ENCODE data around the gene ANXA4.
A peak's percentile ranks its signal among the peaks of the same experiment; 100 is the strongest.

The ANXA4 gene

DNA sequence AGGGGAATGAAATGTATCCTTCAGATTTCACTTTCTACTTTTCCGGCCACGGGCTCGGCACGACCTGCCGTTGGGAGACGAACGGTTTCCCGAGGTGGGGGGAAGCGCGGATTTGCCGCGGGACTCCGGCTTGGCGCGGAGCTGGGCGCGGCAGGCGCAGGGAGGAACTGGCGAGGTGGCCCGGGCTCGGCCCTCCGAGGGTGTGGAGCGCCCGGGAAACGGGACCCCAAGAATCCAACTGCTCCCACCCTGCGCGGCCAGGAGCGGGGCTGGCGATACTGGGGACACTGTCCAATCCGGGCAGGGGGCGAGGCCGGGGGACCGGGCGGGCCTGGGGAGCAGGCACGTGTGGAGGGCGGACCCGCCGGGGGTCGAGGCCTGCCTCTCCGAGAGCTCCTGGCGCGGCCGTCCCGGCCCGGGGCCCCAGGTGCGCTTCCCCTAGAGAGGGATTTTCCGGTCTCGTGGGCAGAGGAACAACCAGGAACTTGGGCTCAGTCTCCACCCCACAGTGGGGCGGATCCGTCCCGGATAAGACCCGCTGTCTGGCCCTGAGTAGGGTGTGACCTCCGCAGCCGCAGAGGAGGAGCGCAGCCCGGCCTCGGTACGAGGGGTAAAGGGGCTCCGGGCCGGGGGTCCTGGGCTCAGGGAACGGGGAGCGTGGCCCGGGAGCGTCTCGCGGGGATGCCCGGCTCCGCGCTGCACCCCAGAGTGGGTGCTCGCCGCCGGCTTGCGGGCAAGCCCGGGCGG lies at the start of gene ANXA4:
TSS of gene ANXA4 (plus strand) at position 560 of the 747 bp plus-strand sequence. CDS start 39,432 bp downstream, outside the sequence.
- DNase-seq = peak; percentile 23

DNA sequence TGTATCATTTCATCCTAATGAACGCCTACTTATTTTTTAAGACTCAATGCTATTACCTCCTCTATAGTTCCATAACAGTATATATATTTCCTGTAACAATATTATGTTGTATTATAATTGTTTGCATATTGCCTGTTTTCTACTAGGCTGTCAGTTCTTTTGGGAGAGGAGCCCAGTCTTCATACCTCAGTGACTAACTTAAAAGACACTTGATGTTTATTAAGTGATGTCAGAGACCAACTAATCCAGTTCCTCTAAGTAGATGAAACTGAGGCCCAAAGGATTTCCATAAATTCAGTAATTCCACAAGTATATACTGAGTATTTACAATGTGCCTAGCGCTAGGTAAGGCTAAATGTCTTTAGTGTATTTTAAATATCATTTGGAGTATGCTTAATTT lies 49.5 kb upstream of the ANXA4 start:
- no peak for DNase-seq

DNA sequence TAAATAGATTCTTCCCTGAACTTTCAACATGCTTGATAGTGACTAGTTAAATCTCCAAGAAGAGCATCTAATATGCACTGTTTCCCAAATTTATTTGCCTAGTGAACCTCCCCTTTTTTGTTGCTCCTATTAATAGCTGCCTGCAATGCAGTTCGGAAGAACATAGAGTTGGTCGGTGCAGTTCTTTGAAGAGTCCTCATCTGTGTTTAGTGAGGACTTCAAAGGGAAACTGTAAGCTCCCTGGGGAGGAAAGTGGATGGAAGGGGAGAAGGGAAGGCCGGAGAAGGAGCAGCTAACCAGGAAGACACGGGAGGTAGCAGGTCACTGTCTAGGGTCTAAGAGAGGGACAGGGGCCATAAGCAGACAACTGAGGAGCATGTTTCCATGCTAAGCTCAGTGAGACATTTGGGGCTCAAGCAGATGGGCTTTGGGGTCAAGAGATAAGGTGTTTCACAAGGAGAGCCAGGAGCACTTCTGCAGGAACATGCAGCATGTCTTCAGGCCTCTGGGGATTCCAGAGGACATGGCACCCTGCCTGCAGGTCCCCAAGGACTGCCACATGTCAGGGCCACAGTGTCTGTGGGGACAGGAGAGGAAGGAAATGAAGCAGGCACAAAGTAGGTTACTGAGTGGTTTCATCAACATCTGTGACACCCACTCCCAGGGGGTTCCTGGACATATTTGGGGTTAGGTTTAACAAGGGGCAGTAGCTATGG lies 48.7 kb upstream of the ANXA4 start:
- no peak for DNase-seq

DNA sequence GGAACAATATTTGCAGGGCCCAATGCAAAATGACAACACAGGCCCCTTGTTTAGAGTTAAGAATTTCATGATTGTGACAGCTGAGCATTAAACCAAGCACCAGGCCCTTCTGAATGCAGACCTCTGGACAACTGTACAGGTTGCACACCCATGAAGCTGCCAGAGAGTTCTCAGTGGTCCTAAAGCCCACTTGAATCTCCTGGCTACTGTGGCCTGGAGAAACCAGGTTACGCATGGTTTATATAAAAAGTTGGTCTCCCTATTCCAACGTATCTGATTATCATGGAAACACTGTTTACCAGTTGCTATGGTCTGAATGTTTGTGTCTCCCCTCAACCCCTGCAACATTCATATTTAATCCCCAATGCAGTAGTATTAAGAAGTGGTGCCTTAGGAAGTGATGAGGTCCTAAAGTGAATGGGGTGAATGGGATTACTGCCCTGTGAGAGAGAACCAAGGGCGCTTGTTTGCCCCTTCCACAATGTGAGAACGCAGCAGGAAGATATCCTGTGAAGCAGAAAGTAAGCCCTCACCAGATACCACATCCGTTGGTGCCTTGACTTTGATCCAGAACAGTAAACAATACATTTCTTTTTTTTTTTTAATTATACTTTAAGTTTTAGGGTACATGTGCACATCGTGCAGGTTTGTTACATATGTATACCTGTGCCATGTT lies 48.0 kb upstream of the ANXA4 start:
- DNase-seq = no peak

DNA sequence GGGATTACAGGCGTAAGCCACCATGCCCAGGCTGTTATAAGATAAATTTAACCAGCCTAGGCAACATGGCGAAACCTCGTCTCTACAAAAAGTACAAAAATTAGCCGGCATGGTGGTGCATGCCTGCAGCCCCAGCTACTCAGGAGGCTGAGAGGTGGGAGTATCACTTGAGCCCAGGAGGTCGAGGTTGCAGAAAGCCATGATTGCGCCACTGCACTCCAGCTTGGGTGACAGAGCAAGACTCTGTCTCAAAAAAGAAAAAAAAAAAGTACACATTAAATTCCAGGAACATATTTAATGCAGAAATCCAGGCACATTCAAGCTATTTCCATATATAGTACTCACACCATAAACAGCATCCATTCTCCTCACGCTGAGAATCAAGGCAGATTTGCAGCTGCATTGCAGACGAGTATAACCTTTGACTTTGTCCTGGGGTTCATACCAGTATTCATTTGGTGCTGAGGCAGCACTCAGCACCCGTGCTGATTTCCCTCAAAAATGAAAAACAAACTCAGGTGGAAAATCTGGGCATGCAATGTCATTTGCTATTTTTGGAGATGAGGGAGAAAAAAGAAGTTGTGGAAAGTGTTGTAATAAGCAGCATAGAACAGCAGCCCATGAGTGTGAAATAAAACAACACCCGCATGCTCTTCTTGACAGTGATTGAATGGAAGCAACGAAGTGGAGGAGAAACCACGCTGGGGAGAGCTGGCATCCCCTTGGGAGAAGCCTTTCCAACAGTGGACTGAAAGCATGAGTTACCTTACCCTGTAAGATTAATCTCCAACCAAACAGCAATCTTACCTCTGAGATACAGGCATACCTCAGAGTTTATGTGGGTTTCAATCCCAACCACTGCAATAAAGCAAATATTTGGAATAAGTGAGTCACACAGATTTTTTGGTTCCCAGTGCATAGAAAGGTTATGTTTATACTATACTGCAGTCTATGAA lies 46.8 kb upstream of the ANXA4 start:
- no peak for DNase-seq

DNA sequence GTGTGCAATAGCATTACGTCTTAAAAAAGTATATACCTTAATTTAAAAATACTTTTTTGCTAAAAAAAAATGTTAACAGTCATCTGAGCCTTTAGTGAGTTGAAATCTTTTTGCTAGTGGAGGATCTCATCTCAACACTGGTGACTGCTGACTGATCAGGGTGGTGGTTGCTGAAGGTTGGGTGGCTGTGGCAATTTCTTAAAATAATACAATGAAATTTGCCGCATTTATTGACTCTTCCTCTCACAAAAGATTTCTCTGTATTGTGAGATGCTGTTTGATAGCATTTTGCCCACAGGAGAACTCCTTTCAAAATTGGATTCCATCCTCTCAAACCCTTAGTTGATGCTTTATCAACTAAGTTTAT lies 46.1 kb upstream of the ANXA4 start:
- no peak for DNase-seq

DNA sequence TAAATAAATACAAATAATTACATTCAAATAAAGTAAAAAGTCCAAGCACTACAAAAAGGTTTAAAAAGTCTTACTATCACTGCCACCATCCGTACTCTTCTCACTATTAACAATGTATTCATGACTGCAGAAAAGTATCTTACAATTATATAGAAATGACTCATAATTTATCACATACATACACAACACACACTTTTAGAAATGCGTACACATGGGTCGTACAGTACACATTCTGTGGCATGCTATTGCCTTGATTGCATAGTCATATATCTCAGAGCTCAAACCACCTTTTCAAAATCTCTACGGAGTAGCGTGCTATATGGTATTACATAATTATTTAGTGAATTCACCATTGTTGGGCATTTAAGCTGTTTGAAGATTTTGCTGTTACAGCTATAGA lies 41.6 kb upstream of the ANXA4 start:
- DNase-seq = no peak

DNA sequence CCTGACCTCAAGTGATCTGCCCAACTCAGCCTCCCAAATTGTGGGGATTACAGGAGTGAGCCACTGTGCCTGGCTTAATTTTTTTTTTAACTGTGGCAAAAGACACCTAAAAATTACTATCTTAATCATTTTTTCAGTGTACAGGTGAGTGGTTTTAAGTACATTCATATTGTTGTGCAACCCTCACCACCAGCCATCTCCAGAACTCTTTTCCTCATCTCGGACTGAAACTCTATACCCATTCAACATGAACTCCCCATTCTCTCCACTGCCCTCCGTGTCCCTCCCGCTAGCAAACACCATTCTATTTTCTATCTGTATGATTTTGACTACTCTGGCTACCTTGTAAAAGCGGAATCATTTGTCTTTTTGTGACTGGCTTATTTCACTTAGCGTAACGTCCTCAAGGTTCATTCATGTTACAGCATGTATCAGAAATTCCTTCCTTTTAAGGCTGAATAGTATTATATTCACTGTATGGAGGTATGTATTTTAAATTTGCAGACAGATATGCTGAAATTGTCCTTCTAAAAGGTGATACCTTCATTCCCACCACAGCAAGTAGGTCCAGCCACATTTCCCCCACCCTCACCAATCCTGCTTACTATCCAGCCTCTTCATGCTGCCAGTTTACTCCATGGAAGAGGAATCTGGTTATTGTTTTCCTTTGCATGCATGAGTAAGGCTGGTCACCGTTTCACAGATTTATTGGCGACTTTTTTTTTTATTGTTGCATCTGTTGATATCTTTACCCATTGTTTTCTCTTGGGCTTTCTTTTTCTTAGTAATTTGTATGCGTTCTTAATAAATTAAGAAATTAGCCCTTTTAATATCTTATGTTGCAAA lies 40.6 kb upstream of the ANXA4 start:
- no peak for DNase-seq

DNA sequence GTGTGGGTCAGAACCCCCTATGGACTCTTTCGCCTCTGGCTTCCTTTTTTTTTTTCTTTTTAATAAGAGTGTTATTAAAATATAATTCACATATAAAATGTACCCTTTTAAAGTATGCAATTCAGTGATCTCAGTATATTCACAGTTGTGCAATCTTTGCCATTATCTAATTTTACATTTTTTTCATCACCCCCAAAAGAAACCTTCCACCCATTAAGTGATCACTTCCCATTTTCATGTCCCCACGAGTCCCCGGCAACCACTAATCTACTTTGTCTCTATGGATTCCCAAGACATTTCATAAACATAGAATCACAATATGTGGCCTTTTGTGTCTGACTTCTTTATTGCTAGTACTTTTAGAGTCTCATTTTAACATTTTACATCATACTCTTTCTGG lies 38.7 kb upstream of the ANXA4 start:
- DNase-seq = no peak

DNA sequence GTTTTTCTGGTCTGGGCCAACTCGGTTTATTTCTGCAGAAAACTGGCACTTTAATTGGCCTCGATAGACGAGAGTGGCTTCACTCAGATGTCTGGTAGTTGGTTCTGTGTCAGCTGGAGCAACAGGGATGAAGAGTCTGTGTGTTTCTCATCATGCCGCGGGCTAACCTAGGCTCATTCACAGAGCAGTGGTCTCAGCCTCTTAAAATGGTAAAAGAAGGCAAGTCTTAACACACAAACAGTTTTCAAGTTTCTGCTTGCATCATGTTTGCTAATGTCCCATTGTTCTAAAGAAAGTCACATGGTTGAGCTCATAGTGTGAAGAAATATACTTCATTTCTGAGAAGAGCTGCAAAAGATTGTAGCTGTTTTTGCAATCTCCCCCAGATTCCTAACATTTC lies 37.5 kb upstream of the ANXA4 start:
- no peak for DNase-seq

DNA sequence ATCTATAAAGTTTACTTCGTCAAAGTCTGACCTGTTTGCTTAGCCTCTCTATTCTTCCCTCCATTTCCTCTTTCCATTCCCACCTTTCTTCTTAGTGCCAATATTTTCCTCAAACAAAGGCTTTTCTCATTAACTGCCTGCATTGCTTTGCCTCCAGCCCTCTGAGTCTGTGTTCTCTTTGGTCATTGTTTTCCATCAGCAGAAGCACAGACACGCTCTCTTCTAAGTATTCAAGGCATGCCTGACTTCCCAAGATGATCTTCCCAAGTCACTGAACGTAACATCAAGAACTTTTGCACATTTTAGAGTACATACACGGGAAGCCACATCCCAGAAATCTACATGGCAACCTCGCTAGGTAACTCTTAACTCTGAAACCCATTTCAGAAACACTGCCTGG lies 32.6 kb upstream of the ANXA4 start:
- DNase-seq = no peak

DNA sequence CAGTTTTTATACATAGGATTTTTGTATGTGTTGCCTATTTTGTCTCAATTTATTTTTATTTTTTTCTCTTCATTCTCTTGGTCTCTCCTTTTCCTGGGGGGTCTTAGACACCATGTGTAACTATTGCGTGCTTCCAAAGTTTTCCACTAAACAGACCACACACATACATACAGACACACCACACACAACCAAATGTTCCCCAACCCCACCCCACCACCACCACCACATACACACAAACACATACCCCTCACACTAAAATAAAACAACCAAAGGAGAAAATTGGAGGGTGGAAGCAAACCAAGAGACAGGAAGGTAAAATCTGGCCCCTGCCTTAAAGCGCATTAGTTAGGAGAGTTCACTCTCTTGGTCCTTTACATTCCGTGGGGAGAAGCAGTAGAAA lies 30.0 kb upstream of the ANXA4 start:
- no peak for DNase-seq

DNA sequence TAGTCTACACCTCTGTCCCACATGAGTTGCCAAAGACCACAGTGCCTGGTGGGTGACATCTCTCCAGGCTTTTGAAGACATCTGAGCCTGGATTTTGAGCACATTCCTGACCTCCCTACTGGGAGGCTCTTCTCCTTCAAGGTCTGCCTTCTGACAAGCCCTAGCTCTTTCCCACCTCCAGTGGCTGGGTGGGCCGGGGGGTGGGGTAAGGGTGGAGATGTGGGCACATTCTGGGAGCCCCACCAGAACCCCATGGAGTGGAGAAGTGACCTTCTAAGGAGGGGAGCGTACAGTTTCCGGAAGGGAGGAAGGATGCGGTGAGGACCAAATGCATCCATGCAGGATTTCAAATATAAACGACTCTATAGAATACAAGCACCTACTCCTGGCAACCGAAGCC lies 27.9 kb upstream of the ANXA4 start:
- no peak for DNase-seq

DNA sequence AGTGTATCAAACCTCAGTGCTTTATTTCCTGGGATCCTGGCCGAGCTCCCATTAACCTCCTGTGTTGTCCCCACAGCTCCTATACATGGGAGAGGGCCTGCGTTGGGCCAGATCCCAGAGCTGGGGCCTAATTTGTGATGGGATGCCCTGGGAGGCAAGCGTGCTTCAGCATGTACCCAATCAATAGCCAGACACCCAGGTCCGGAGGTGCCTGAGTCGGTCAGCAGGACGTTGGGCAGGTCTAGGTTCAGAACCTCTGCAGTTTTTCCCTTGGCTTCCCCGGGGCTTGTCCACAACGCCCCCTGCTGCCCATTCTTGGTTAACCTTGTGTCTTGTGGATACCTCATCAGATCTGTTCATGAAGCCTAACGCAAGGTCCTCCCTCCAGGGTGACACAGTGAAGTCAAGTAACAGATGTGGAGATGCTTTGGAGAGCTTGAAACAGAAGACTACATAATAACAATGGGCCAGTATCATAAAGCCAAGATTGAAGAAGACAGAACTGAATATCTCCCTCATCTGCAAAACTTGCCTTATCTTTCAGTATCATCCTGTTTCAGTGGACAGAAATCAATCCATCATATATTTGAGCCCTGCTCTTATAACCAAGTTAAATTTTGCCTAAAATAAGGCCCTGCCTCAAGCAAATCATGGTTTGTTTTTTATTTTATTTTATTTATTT lies 27.3 kb upstream of the ANXA4 start:
- peak; percentile 49 for DNase-seq

DNA sequence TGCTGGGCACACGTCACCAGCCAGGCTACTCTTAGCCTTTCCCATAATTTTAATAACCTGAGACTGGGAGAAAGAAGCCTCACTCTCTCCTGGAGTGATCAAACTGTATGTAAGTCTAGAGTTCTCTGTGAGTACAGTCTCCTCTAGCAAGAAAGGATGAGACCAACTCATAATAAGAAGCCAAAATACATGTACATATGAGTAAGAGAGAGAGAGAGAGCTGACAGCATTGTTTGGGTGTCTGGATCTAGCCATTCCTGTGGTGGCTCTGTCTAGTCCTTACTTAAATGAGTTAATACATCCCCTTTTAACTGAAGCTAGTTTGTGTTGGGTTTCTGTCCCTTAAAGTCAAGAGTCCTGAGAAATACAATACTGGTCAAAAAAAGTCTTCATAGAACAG lies 26.0 kb upstream of the ANXA4 start:
- no peak for DNase-seq

DNA sequence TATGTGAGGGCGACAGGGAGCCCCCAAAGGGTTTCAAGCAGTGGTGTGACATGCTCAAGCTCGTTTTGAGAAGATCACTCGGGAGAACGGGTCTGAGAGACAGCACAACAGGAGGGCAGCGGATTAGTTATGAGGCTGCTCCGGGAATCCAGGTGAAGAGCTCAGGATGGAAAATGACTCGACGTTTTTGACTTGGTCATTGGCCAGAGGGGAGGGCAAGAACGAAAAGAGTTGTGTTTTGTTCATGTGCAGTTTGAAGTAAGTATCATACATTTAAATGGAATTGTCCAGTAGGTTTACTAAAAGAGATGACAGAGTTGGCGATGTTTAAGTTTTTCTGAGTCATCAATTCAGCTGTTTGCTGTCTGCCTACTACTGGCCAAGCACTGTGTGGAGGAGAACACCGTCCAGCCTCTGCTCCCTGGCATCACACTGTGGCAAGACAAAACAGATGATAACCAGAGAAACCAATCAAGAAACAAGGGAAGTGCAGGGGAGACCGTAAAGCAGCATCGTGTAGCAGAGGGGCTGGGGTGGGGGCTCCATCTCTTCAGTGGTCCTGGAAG lies 25.3 kb upstream of the ANXA4 start:
- DNase-seq = no peak

DNA sequence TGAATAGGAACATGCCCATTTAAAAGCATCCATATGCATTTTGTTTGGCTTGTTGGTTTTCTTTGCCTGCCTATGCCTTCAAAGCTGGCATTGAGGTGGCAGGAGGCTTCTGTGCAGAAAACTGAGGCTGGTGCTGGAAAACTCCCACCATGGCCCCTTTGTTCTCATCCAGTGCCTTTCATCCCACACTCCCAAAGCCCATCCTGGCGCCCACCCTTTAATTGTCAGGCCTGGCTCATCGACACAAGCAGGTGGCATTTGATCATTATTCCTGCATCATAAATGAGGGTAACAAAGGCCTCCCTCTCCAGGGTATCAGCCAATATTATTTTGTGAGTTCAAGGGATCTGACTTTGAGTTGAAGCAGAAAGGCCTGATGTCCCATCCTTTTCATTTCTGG lies 24.7 kb upstream of the ANXA4 start:
- DNase-seq = no peak

DNA sequence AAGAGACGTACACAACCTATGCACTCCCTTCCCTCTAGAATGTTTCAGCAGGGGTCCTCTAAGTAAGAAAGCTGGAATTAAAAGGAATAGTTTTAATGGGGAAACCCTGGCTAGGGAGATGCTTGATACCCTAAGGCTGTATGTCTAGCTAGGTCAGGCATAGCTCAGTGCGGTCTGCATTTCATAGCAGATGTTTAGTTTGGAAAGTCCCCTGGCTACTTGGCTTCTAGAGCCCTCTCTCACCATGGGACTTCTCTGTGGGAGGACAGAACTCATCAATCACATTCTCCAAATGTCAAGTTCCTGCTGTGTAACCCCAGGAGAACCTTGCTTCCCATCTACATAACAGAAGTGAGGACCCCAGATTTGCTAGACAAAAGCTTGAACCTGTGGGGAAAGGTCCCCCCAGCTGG lies 24.1 kb upstream of the ANXA4 start:
- no peak for DNase-seq

DNA sequence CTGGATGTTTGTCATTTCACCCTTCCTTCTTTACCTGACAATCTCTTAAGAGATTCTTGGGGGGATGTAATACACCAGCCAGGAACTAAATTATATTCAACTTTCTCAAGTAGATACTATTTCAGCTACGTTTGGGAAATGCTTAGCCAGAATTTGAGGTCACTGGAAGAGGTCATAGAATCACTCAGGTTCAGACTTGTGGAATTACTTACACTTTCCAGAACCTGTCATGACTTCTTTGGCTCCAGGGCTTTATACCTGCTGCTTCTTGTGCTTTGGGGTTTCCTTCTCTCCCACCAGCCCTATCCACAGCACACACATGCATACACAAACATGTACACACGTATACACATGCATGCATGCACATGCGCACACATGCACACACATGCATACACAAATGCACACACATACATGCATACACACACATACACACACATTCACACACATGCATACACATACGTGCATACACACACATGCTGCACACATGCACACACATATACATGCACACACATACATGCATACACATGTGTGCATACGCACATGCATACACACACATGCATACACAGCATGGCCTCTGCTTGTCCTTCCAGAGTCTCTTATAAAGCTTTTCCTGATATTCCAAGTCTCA lies 23.5 kb upstream of the ANXA4 start:
- DNase-seq = no peak

DNA sequence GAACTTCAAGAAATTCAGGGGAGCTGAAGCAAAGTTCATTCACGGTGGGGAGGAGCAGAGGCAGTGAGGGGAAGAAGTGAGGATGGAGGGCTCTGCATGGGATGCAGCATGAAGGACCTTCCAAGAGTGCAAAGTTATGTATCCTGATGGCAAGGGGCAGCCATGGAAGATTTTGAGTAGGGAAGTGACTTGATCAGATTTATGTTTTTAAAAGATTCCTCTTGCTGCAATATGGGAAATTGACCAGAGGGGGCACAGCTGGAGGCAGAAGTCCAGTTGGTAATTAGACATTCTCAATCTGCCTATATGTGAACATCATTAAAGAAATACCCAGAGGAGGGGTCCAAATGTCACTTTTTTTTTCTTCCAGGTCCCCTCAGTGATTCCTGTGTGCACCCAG lies 21.5 kb upstream of the ANXA4 start:
- no peak for DNase-seq

DNA sequence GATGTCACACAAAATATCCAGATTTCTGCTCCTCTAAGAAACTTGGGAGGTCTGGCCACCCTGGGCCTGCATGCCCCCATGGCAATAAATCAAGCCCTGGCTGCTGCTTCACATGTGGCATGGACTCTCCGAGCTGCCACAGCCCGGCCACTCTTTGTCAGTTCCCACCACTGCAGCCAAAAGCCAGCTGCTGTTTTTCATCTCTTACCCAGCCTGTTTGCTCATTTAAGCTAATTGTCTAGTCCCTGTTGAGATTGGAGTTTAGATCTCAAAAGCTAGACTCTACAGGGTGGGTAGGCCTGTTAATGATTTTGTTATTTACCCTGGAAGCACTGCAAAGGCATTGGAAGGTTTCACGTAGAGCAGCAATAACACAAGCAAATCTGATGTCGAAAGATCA lies 20.9 kb upstream of the ANXA4 start:
- no peak for DNase-seq
